Measurements from ENCODE around the gene CARNS1.

Gene CARNS1

GRCh38 chr11:67415501-67416304 is at the start of gene CARNS1:
Gene CARNS1 (plus strand): TSS chr11:67415678. CDS start chr11:67416200, 522 bp downstream.
- DNase-seq (ENCODE audit: low spot score): peak; percentile 30

DNA sequence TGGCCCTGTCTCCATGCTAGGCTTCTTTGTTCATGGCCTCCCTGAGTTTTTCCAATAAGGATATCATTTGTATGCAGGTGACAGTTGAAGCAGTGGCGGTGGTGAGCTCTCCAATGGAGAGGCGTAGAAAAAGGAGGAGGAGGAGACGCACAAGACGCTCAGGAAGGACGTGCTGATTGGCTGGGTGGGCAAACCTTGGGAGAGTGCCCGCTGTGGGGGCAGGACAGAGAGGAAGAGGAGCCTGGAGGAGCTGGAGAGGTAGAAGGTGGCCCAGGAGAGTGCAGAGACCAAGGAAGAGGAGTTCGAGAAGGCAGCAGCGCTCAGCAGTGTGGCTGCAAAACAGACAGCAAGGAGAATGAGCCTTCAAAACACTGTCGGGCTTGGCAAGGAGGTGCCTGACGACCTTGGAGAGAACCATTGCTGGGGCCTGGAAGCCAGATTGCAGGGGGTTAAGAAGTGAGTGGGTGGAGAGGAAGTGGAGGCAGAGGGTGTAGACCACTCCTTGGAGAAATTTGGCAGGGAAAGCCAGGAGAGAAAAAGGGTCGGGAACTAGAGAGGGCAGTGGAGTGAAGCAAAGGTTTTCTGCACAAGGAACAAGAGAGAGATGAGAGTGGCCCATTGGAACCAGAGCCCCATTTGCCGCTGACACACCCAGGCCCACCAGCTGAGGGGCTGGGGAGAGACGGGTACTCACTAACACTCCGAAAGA is 49.6 kb upstream of the CARNS1 start:
- DNase-seq (ENCODE audit: low spot score): no peak

- no peak for DNase-seq (ENCODE audit: low spot score)
These were observed 48.9 kb upstream of the CARNS1 start for GRCh38 chr11:67366546-67366945.

DNA sequence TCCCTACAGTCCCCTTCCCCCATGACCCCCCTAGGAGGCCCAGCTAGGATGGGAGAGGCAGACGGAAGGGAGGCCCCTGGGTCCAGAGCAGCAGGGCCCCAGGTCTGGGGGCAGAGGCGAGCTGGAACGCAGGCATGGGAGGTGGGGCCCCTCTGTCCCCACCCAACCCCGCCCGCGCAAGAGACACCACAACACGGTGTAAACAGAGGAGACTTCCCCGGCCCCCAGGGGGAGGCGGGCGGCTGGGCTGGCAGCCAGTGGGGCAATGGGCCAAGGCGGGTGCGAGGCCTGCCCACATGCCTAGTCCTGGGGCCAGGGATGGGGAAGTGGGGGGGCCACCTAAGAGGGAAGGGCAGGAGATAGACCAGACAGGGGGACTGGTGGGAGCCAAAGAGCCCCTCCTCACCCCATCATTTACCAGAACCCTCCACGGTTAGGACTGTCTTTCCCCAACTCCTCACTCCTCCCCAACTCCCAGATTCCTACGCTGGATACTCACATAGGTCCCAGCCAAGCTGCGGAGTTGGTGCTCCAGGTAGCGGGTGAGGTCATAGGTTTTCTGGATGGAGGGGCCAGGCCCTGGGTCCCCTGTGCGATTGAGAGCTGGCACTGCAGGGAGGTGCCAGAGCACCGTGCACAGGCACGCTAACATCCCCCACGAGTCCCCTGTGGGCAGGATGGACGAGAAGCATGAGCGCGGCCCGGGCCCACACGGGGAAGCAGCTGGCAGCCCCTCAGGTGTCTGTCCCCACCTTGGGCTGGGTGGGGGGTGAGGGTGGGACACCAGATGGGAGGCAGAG is 48.3 kb upstream of the CARNS1 start:
- DNase-seq (ENCODE audit: low spot score): no peak

DNA sequence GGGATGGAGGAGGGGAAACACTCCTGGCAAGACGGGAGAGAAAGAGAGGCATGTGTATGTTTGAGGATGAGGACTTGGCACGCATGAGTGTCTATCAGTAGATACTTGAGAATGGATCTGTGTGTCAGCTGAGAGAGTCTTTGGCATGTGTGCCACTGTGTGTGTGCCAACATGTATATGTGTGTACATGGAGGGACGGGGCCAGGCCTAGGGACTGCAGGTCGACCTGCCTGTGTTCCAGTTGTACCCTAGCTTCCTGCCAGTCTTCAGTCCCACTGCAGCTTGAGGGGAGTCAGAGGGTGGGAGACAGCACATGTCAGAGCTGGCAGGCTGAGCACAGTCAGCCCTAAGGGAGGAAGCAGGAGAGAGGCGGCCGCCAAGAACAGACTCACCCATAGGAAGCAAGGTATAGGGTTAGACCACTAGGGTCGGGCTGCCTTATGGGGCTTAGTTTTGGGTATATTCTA is 47.7 kb upstream of the CARNS1 start:
- DNase-seq (ENCODE audit: low spot score): no peak

DNA sequence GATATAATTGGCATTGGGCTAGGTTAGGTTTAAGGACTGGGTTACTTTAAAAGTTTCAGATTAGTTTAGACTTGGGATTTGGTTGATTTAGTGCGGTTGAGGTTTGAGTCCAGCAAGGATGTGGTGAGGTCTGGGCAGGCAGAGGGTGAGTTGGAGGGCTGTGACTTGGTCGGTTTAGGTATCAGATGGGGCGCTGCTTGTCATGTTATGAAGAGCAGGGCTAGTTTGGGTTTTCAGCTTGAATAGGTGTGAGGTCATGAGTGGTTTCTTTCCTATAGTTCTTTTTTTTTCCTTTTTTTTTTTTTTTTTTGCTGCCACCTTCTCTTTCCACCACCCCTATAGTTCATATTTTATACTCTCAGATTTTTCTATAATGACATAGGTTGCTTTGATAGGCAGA is 46.9 kb upstream of the CARNS1 start:
- no peak for DNase-seq (ENCODE audit: low spot score)

DNA sequence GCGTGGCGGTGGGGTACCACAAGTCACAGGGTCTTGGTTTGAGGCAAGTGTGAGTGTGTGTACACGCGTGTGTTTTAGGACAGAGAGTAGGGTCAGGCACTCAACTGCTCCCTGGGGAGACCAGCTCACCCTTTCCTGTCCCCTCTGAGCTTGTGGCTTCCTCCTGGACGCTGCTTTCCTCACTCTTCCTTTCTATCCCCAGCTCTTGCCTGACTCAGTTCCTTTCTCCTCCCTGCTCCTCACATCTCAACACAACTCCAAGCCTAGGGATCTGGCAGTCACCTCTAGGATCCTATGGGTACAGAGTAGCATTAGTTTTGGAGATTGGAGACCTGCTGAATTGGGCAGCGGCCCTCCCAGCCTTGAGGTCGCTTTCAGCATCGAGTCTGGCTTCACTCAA is 46.2 kb upstream of the CARNS1 start:
- no peak for DNase-seq (ENCODE audit: low spot score)

- DNase-seq (ENCODE audit: low spot score): no peak
These were observed 45.6 kb upstream of the CARNS1 start for GRCh38 chr11:67369801-67370284.

DNA sequence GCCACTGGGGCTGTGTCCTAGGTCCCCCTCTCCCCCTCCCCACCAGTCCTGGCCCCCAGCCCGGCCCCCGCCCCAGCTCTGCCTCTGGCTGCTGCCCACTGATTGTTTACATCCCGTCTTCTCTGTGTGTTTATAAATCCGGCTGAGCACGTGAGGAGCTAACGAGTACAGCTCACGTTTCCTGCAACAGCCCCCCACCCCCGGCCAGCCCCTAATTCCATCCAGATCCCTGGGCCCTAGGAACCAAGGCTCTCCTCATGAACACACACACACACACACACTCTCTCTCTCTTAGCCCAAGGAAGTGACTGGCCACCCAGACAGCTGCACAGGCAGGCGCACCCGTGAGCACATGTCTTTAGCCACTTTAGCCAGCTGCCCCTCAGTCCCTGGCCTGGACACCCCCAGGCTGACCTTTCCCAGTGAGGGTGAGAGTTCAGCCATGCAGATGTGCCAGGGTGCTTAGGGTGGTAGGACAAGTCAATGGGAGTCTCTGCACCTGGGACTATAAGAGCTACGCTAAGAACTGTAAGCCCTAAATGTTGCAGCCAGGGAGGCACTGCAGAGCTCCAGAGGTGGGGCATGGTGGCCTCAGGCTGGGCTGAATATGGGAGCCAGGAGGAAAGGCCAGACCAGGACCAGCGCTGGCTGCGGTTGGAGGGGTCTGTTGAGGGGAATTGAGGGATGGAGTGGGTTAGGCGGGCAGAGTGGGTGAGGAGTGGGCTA is 45.0 kb upstream of the CARNS1 start:
- DNase-seq (ENCODE audit: low spot score): no peak

DNA sequence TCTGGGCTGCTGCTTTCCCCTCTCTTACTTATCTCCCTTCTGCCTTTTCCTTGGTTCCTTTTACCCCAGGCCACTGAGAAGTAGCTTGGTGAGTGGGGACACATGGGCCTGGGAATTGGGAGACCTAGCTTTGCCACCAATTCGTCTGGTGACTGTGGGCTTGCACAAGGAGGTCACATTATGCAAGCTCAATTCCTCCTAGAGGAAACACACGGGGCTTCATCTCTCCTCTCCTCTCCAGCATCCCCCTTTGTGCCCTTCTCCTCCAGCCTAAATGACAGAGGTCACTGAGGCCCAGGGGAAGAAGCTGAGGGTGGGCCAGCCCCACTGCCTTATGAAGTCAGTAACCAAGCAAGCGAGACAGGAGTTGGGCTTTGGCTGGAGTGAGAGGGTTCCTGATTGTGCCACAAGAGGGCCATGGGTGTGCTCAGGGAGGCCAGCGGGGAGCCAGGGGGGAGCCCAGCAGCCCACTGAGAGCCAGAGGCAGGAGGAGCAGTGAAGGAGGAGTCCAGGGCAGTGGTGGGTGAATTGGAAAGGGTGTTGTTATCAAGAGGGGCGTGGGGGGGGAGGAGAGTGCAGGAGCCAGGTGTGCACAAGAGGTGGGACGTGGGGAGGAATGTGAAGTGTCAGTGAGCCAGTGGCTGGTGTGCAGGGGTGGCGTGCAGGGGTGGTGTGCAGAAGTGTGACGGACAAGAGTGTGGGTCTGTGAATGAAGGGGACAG is 44.1 kb upstream of the CARNS1 start:
- no peak for DNase-seq (ENCODE audit: low spot score)

DNA sequence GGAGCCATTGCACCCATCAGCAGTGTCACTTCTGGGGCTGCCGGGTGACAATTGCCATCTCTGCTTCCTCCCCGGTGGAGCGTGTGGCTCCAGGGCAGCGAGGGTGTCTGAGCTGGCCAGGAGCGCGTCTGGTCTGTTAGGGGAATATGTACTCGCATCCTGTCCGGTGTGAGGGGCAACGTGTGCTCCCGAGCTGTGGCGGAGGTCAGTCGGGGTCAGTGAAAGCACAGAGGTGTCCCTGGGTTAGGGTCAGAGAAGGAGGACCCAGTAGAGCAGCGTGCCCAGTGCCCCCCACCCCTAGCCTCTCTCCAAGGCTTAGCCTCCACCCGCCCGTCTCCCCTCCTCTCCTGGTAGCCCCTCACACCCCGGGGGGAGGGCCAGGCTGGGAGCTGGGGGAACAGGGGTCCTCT is 43.6 kb upstream of the CARNS1 start:
- DNase-seq (ENCODE audit: low spot score): no peak

DNA sequence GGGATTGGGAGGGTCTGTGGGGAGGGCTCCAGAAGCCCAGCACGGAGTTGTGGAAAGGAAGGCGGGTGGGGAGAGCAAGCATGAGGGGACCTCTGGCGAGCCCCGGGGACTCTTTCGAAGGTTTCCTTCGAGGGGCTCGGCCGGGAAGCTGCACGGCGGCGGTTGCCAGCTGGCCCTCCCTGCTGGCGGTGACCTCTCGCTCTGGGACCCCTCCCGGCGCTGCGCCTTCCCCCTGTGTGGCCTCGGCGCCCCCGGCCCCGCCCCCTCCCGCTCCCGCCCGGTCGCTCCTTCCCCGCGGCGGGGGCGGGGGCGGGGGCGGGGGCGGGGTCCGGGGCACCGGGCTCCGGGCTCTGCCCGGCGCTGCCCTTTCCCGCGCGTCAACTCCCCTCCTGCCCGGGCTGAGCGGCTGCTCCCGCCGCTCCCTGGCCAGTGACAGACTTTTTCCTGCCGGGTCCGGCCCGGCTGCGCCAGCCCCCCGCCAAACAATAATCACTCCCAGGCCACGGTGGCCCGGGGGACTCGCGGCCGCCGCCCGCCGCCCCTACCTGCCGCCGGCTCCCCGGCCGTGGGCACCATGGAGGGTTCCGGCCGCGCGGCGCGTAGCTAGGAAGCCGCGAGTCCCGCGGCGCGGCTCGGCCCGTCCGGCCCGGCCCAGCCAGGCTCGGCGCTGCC is 43.0 kb upstream of the CARNS1 start:
- DNase-seq (ENCODE audit: low spot score): no peak

GRCh38 chr11:67372993-67373647 is 42.4 kb upstream of the CARNS1 start, which contains the start of gene CLCF1:
Gene CLCF1 (minus strand): TSS chr11:67373598. CDS start chr11:67373539, 59 bp downstream.
- DNase-seq (ENCODE audit: low spot score): no peak

GRCh38 chr11:67373648-67374570 is 41.6 kb upstream of the CARNS1 start:
- DNase-seq (ENCODE audit: low spot score): peak; percentile 31

GRCh38 chr11:67374571-67375281 is 40.8 kb upstream of the CARNS1 start:
- no peak for DNase-seq (ENCODE audit: low spot score)

DNA sequence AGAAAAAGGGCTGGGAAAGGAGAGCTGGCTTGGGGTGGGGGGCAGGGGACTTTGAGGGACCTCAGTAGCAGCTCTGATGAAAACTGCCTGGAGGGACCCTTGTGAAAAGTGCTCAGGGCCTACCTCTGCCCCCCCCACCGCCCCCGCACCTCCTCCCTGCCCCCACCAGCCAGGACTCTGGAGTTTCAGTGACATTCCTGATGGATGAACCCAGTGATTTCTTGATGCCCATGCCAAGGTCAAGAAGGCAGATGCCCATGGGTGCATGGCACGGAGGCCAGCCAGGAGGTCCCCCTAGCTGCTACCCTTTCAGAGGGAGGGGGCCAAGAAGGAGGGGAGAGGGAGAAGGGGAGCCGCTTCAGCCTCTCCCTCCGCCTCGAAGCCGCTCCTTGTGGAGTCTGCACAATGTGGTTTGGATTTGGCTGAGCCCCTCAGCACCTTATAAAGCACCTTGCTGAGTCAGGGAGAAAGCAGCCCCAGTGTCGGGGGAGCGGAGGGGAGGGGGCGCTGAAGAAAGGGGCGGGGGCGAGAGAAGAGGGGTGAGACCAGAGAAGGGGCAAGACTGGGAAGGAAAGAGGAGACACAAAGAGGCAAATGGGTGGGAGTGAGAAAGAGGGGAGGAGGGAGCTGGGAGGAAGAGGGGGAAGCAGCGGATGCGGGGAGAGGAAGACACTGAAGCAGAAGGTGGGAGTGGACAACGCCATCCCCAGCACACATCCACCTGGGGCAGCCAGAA is 40.0 kb upstream of the CARNS1 start:
- no peak for DNase-seq (ENCODE audit: low spot score)

Measured in hematopoietic multipotent progenitor cell treated with erythropoietin and hydrocortisone succinate and interleukin-3 and kit ligand, for 15 days (in vitro differentiated cells).